Mammary epithelial cell (primary cell): Measurements from ENCODE around the gene RPH3AL.

Source experiments
- EZH2 ChIP-seq: IDR thresholded peaks from 2 replicates; pipeline ENCODE4 v1.6.1; 2012; ENCODE audit warnings: low read length, inconsistent platforms, borderline replicate concordance
- TF ChIP-seq, protein P1 (sequence below), 2 donors: IDR thresholded peaks in 1 of 2; conservative IDR thresholded peaks in 1 of 2; 2 replicates each; pipeline ENCODE4 v1.5.1; 2011 to 2012; ENCODE audit warnings: inconsistent platforms in 2 of 2, low read length in 2 of 2, mild to moderate bottlenecking in 2 of 2, control low read depth in 1 of 2, low read depth in 1 of 2; ENCODE audit not compliant: insufficient read depth in 1 of 2; ENCODE audit errors: extremely low read depth in 1 of 2

DNA sequence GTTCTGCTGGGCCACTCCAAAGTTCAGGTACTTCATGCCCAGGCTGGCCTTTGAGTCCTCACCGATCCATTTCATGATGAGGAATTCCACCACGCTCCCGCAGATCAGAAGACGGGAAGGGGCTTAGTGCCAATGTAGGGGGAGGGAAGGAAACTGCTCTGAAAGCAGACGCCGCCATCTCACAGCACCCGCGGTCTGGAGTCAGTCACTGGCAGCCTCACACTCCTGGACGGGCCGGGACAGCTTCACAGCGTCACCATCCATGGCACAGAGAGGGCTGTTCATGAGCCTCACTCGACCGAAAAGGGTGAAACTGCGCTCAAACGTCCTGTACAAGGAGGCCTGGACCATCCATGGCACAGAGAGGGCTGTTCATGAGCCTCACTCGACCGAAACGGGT lies 62.0 kb downstream of the RPH3AL start:
- TF ChIP-seq, protein P1, sequence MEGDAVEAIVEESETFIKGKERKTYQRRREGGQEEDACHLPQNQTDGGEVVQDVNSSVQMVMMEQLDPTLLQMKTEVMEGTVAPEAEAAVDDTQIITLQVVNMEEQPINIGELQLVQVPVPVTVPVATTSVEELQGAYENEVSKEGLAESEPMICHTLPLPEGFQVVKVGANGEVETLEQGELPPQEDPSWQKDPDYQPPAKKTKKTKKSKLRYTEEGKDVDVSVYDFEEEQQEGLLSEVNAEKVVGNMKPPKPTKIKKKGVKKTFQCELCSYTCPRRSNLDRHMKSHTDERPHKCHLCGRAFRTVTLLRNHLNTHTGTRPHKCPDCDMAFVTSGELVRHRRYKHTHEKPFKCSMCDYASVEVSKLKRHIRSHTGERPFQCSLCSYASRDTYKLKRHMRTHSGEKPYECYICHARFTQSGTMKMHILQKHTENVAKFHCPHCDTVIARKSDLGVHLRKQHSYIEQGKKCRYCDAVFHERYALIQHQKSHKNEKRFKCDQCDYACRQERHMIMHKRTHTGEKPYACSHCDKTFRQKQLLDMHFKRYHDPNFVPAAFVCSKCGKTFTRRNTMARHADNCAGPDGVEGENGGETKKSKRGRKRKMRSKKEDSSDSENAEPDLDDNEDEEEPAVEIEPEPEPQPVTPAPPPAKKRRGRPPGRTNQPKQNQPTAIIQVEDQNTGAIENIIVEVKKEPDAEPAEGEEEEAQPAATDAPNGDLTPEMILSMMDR (conservative IDR thresholded peaks at IDR 0.05 in 1 of 2, IDR thresholded peaks at IDR 0.05 in 1 of 2; ENCODE audit: extremely low read depth in 1 of 2, insufficient read depth in 1 of 2, low read depth in 1 of 2, low read length in 2 of 2), result no peak
- no peak for TF ChIP-seq EZH2
